ENCODE data around the gene ERMARD.
A peak's percentile ranks its signal among the peaks of the same experiment; 100 is the strongest.

Gene ERMARD

DNA sequence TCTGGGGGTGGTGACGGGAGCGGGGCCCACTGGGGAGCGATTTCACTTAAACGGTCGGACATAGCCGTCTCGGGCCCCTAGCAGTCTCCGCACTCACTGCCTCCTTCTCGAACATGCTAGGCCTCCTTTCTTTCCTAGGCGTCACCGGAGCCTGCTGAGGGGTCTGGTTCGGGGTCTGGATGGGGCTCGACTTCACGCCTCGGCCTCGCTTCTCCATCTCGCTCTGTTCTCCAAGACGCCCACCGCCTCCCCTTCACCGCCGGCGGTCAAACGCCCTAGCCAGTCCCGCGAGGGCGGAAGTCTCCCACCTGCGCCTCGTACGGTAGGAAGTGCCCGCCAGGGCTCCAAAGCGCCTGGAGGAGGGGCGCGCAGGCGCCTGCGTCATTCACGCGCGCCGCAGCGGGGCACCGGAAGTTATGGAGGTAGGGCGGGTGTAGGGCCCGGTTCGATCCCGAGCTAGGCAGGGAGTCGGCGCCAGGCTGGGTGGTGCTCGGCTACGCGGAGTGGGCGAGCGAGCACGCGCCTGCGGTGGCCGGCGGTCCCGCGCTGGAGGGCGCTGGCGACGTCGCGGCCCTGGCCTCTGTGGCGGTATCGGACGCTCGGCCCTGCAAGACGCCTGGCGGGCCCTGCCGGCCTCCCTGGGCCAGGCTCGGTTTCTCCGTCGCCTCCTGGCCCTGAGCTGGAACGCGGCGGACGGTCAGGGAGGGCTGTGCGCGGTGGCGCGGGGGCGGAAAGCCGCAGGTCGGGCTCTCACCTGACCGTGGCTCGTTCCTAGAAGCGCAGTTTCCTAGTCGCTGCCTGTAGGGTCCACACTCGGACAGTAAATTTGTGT is at the start of gene ERMARD, which contains the start of gene DYNLT2:
TSS of gene ERMARD (plus strand) at position 381 of the 832 bp plus-strand sequence. CDS start at position 417, 36 bp downstream.
TSS of gene DYNLT2 (minus strand) at position 331 of the 832 bp plus-strand sequence. CDS start at position 217, 114 bp downstream.
- FAIRE-seq, result no peak

DNA sequence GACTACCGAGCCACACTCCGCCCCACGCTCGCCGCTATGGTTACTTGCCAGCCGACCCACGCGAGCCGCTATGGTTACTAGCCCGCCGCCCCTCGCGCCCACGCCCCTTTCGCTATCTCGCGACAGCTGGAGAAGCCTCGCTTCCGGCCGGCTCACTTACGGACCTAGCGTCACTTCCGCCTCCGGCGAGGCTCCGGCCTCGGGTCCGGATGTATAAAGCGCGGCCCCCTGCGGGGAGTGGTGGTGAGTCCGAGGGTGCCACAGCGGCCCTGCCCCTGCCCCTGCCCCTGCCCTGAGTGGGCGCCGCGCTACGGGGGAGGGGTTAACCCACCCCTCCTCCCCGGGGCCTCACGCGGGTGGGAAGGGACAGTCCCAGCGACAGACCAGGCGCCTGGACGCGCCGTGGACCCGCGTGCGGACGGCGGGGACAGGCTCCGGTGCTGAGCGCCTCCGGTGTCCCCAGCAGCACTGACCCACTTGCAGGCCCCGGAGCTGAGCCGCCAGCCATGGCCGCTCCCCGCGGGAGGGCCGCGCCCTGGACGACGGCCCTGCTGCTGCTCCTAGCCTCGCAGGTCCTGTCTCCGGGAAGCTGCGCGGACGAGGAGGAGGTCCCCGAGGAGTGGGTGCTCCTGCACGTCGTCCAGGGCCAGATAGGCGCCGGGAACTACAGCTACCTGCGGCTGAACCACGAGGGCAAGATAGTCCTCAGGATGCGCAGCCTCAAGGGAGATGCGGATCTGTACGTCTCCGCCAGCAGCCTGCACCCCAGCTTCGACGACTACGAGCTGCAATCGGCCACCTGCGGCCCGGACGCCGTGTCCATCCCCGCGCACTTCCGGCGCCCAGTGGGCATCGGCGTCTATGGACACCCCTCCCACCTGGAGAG is 49.2 kb upstream of the ERMARD start, which contains the start of the genes C6orf120 and WDR27:
TSS of gene C6orf120 (plus strand) at position 173 of the 886 bp plus-strand sequence. CDS start at position 507, 334 bp downstream.
TSS of gene WDR27 (minus strand) at position 76 of the 886 bp plus-strand sequence. CDS start 13,024 bp downstream, outside the sequence.
- FAIRE-seq, result peak; percentile 50

DNA sequence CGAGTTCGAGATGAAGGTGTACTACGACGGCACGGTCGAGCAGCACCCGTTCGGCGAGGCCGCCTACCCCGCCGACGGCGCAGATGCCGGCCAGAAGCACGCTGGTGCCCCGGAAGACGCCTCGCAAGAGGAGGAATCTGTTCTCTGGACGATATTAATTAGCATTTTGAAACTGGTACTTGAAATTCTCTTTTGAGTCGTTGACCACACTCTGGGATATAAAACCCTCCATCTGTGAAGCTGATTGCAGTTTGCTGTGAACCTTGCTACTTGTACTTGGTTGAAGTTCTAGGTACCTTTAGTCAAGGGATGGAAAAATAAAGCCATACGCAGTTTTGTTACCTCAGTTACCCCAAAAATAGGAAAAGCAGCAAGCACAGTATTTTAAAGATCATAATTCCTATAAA is 48.6 kb upstream of the ERMARD start:
- no peak for FAIRE-seq

DNA sequence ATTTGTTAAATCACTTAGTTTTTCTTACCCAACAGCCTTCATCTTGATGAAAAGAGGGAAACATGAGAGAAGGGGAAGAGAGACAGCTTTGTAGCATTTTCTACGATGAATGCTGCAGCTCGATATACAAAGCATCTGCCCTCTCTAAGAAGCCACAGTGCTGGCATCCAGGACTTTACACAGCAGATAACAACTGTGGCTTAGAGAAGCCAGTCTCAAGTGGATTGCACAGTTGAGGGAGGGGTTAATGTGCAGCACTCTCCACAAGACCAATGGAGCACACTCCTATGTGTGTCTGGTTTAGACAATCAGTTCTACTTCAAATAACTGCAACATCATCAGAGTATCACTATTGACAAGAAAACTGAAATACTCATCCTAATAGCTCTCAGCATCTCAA is 43.6 kb upstream of the ERMARD start:
- no peak for FAIRE-seq

DNA sequence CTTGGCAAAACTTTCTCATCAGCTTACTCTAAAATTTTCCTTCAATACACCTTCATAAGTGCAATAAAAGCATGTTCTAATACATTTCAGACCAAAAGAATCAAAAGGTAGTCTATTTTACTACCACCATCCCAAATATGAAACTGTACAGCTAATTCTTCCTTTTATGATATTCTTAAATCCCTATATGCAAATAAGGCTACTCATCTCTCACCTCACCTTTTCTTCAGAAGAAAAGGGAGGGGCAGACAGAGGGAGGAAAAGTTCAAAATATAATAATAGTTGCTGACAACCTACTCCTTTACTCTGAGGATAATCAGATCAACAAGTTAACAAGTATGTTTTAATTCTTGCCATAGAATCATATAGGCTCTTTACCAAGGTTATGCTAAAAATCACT is 42.1 kb upstream of the ERMARD start:
- FAIRE-seq, result no peak

DNA sequence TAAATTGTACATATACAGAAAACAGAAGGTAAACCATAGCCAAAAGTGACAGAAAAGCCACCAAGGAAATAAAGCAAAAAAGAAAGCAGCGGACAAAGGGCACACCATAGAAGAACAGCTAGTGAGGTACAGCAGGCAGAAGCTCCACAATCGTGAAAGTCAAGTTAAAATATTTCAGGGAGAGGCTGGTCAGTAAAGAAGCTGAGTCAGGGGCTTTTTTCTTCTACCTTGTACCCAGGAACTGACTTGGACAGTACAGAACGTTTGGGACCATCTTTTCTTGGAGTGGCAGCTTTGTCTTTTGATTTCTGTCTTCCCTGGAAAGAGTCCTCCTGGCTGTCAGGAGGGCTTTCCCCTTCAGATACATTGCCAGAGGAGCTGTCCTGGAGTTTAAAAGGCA is 41.4 kb upstream of the ERMARD start:
- no peak for FAIRE-seq

DNA sequence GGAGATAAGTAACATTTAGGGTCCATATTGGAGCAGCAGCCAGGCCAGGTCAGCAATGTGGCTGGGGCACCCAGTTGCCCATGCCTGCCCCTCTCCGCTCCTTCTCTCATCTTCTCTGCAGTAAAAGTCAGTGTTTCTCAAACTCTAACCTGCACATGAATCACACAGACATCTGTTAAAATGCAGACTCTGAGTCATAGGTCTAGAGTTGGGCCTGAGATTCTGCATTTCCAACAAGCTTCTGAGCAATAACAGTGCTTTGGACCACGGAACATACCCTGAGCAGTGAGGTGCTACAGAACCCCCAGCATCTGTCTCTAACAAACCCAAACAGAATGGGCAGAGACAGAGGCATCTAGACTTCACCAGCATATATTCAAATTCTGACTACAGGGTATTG is 37.2 kb upstream of the ERMARD start:
- no peak for FAIRE-seq

DNA sequence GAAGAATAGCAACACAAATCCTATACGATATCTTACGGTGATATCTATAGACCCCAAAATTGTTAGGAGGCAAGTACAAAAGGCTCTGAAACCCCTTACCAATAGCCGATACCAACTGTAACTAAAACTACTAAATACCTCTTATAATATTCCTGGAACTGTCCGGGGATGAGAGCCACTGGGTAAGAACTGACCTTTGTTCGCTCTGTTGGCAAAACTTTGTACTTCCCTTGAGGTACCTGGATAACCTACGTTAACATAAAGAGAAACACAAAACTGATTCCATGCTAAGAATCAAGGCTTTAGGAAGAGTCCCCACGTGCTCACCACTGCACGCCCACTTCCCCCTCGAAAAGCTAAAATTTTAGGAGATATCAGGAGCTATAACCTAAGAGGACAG is 36.8 kb upstream of the ERMARD start:
- no peak for FAIRE-seq

DNA sequence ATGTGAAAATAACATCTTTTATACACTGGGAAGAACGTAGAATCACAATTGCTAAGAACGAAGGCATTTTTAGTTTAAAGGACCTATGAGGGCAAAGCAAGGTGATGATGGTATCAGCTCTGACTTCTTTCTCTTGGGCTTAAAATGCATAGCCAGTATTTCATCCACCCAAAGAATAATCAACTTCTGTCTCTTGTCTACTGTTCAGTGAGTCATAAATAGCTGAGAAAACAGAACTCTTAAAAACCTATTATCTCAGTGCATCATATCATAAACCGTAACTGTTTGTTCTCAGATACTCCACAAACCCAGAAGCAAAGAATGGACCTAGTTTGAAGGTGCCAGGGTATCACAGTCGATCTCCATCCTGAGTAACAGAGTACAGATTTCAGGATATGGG is 32.3 kb upstream of the ERMARD start:
- FAIRE-seq, result no peak

DNA sequence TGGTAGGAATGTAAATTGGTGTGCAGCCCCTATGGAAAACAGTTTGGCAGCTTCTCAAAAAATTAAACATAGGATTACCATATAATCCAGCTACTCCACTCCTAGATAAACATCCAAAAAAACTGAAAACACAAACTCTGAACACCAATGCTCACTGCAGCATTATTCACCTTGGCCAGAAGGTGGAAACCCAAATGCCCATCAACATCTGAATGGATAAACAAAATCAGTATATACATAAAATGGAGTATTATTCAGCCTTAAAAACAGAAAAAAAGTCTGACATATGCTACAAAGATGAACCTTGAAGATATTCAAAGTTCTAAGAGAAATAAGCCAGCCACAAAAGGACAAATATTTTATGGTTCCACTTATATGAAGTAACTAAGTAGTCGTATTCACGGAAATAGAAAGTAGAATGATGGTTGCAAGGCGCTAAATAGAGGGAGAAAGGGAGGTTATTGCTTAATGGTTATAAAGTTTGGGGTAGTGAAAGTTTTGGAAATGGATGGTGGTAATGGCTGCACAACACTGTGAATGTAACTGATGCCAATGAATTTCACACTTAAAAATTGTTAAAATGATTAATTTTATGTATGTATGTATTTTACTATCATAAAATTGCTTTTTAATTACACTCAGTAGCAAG is 31.1 kb upstream of the ERMARD start:
- FAIRE-seq, result no peak

DNA sequence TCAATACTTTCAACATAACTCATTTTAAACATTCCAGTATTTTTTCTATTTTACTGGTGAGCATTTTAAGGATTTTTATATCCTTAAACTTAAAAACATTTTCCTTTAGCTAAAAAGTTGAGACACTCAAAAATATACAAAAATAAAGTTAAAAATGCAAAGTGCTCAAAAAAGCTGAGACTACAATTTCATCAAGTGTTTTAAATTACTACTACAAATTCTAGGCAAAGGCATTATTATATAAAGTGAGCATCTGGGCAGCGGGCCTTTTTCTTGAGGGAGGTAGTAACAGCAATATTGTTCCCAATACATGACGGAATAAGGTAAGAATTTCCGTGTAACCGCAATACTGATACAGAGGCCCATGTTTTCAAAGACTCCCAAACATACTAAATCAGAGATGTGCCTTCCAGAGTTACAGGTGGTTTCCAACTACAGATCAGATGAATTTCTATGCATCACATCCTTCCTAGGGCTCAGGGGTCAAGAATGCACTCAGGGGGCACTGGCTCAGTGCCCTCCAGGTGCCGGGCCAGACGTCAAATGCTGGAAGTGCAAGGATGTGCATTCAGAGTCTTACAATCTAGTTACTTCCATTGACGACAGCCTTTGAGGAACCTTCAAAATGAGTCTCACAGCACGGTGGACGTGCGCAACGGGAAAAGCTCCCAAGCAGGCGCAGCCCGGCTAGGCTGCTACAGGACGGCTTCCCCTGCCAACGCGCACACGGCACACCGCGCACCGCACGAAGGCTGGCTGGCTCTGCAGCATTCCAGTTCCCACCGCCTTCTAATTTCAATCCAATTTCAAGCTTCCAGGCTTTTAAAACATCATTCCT is 28.8 kb upstream of the ERMARD start:
- FAIRE-seq, result peak; percentile 57

DNA sequence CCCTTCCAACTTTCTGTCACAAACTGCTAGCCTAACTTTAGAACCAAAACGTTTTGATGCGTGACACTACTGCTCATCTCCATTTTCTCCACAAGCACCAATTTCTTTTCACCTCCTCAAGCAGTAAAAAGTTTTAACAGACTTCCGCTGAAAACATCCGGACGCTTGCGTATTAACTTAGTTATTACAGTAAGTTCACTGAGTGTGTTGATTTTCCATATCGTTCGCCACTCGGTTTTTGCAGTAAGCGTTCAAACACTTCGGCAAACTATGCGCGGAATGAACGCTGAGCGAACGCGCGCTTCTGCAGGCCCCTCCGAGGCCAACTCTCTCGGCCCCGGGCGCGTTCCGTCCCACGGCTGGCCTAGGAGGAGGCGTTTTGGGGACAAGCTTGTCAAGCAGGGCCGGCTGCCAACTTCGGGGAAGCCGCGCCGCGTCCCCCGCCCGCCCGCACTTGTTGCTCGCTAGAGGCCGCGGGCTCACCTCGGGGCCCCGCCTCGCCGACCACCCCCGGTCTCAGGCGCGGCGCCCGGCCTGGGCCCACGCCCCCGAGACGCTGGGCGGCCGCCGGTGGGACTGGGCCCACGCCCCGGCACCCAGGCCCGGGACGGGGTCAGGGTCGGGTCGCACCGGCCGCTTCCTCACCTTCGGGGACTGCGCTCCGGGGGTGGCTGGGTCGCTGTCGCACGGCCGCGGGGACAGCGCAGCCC is 28.1 kb upstream of the ERMARD start:
- FAIRE-seq, result no peak

DNA sequence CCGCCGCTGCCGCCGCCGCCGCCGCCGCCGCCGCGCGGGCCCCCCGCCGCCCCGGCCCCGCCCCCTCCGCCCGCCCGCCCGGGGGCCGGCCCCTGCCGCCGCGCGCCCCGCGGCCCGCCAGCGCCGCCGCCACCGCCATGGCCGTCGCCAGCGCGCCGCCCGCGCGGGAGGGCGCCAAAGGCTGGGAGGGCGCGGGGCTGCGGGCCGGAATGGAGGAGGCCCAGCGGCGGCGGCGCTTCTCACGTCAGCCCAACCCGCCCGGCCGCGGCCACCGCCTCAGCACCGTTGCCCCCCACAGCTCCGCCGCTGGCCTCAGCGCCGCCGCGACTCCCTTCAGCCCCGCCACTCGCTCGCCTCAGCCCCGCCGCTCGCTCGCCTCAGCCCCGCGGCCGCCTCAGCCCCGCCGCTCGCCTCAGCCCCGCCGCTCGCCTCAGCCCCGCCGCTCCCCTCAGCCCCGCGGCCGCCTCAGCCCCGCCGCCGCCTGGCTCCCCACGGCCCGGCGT is 27.4 kb upstream of the ERMARD start:
- no peak for FAIRE-seq

DNA sequence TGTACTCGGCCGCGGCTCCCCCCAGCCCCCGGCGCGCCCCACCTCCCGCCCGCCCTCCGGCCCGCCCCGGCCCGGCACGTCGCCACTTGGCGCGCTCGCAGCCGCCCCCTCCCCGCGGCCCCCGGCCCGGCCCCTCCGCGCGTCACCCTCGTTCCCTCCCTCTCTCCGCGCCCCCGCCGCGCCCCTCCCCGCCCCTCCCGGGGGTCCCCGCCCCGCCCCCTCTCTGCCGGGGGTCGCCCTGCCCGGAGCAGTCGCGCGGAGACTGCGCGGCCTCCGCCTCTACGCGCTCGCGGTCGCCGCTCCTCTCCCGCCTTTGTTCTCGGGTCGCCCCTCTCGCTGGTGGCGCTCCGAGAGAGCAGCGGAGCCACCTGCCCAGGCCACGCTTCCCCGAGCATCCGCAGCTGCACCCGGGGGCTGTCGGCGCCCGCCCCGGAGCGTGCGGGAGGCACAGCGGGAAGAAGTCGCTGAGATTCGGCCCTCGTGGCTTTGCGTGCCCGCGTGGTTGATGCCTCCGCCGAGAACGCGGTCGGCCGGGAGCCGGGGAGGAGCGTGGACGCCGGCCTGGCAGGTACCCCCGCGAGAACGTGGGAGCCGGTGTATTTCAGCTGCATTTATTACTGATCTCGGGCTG is 26.8 kb upstream of the ERMARD start, which contains the start of gene PHF10:
TSS of gene PHF10 (minus strand) at position 7 of the 631 bp plus-strand sequence. CDS start 569 bp downstream, outside the sequence.
- no peak for FAIRE-seq

DNA sequence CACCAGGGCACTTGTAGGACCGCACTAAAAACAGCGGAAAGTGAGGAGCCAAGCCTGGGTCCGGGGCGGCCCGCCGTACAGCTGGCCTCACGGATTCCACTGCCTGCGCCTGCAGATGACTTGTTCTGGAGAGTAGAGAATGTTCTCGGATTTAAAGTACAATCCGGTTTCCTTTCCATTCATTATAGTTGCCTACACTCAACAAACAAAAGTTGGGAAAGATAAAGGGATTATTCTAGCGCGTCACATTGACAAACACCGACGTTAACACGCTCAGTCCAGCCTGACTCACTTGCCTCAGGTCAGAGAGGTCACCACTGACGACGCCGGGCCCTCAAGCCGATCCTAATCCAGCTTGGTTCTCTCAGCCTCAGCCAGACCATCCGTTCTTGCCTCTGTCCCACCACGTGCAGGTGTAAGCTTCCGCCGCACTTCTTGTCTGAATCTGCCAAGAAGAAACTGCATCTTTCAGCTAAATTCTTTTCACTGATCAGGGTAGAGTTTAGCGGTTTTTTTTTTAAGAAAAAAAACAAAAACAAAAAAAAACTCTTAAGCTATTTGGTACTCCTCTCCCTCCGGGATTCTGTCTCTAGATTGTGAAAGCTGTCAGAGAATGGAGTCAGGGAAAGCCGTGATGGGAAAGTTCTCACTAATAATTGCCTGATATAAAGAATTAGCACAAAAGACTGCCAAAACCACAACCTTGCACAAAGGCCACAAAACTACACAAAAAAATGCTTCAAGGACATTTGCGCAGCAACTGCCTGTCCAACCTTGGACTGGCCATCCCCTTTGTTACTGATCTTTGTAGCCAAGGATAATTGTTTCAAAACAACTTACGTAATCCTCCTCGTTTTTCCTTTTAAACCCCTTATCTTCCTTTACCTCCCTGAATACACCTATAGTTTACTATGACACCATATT is 26.0 kb upstream of the ERMARD start:
- no peak for FAIRE-seq

DNA sequence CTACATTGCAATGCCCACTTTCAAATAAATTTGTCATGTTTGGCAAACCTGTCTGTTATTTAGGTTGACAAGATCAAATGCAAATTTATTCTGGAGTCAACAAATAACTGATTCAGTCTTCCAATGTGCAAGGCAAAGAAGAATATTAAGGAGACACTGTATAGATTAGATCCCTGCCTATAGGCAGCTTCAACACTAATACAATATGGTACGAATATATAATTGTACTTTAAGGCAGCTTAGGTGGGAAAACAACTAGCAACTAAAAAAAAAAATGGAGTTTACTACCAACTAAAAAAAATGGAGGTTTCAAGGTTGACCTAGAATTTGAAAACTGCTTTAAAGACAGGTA is 25.4 kb upstream of the ERMARD start:
- FAIRE-seq, result no peak

DNA sequence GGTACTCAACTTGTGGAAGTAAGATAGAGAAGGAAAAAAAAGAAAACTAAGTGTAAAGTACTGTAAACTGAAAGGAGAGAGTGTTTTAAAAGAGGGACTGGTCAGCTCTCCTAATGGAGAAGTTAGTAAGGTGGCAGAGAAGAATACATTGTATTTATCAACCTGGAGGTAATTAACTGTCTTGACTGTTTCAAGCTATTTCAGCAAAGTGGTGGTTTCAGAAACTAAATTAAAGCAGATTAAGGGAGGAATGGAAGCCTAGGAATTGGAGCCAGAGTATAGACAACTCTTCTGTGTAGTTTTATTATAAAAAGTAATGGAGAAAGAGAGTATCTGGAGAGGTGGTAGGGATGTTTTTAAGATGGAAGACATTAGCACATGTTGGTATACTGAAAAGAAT is 24.5 kb upstream of the ERMARD start:
- FAIRE-seq, result no peak

DNA sequence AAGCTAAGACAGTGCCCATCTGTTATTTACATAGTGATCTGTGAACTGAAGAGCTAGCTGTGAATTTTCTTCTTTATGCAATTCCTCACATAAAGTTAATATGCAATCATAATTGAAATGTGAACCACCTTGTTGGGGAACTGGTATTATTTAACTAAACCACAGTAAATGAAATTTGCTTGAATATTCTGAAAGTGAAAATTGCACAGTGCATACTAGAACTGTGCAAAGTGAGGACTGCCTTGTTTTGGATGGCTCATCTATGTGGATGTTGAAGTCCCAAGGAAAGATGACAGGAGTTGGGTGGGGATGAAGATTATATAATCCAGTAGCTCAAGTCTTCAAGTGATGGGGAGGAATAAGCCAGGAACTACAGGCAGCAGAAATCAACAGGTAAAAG is 21.5 kb upstream of the ERMARD start:
- no peak for FAIRE-seq
